Activated effector memory CD4-positive, alpha-beta T cell treated with Interleukin-2 at 50 U/mL for 16 hours (primary cell): Measurements from ENCODE around the gene EXTL1.
"Not testable (repeated sequence)": the region's sequence is repeated elsewhere in the genome, so short reads cannot be mapped to it uniquely, and the experiment has no call there.

Source experiments
- DNase-seq: peaks from one replicate; pipeline ENCODE4 v3.0.0-alpha.2; 2020

Gene EXTL1, protein sequence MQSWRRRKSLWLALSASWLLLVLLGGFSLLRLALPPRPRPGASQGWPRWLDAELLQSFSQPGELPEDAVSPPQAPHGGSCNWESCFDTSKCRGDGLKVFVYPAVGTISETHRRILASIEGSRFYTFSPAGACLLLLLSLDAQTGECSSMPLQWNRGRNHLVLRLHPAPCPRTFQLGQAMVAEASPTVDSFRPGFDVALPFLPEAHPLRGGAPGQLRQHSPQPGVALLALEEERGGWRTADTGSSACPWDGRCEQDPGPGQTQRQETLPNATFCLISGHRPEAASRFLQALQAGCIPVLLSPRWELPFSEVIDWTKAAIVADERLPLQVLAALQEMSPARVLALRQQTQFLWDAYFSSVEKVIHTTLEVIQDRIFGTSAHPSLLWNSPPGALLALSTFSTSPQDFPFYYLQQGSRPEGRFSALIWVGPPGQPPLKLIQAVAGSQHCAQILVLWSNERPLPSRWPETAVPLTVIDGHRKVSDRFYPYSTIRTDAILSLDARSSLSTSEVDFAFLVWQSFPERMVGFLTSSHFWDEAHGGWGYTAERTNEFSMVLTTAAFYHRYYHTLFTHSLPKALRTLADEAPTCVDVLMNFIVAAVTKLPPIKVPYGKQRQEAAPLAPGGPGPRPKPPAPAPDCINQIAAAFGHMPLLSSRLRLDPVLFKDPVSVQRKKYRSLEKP

DNA sequence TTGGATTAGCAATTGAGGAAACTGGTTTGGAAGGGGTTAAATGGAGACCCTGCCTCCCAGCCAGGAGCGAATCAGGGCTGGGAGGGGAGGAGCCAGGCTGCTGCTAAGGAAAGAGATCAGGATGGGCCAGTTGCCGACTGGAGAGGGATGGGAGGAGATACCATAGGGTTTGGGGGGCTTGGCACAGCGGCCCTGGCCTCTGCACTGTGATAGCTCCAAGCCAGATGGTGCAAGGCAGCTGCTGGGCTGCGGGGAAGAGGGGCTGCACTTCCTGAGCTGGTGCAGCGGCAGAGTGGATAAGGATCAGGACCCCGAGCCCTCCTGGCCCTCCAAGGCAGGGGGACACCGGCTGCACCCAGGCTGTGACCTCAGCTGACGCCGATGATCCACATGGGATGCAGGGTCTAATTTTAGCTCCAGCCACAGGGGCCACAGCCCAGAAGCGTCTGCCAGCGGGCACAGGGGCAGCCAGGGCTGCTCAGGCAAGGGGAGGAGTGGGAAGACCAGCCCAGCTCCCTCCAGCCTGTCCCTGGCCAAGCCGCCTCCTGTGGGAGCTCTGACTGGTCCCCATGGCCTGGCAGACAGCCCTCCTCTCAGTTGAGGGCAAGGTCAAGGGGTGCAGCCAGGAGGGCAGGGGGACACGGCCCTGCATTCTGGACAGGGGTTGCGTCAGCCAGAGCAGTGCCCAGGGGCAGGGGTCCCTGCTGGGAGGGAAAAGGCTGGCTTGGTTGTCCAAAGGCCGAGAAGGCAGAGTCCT is at the start of gene EXTL1:
Gene EXTL1, plus strand, starts transcription at position 129 of the 757 bp plus-strand sequence. CDS start 872 bp downstream, outside the sequence.
- no peak for DNase-seq

DNA sequence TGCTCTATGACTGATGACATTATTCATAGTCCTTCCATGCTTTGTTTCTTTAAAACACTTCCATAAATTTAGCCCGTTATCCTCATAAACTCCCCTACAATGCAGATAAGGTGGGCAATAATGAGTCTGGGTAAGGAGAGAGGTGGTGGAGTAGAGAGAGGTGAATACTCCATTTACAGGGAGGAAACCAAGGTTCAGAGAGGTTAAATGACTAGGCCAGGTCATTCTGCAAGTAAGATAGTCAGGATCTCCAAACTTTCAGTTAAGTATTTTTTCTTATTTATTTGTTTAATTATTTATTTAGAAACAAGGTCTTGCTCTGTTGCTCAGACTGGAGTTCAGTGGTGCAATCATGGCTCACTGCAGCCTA is 49.8 kb upstream of the EXTL1 start:
- no peak for DNase-seq

DNA sequence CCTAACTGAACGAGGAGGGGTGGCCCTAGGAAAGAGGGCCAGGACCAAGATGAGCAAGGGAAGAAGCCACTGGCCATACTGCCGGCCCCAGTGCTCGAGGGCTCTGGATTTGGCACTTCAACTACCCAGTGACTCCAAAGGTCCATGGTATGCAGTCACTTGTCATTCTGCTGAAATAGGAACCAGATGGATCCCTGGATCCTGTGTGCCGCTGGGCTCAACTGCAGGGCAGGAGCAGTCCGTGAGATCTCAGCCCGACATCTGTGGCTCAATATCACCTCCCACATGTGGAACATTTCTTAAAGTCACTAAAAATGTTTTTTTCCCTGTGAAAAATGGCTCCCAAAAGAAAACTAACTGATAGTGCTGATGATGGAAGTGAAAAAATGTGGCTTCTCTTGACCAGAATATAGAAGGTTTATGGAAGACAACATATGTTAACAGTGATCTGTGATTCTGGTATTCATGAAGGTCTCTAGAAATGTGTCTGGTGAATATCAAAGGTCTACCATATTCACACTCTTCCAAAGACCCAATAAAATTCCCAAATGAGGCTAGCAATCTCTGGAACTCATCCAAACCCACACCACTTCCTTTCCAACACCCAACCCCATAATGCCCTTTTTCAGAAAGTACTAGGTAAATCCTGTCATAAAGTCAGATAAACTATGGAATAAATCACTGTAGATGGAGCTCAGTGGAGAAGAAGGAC is 47.8 kb upstream of the EXTL1 start:
- DNase-seq = no peak

DNA sequence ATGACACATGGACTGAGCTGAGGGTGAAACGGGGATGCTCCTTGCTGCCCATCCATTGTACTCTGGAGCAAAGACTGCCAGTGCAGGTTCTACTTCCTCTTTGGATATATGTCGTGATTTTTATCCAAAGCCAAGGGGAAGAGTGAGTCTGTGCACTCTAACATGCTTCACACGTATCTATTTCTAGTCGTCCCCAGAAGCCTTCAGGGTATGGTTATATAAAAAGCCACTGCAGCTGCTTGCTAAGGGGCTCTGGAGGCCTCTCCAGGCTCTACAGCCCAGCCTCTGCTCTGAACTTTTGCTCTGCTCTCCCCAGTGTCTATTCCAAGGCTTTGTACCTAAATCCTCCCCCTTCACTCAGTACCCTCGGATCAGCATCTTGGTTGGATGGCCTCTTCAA is 43.8 kb upstream of the EXTL1 start:
- DNase-seq = no peak

DNA sequence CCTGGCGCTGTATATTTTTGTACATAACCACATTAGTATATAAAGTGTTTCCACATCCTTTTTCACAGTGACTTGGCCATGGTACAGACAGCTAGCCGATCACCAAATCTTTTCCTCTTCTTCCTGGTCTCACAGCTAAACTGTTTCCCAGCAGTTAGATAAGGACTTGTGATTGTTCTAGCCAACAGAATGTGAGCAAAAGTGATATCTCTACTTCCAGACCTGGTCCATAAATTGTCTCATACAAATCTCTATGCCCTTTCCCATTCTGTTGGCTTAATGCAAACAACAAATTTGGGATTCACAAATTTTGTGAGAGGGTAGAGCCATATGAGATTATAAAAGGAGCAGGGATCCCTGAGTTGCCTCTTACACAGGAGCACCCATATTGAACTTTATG is 43.2 kb upstream of the EXTL1 start:
- DNase-seq = no peak

DNA sequence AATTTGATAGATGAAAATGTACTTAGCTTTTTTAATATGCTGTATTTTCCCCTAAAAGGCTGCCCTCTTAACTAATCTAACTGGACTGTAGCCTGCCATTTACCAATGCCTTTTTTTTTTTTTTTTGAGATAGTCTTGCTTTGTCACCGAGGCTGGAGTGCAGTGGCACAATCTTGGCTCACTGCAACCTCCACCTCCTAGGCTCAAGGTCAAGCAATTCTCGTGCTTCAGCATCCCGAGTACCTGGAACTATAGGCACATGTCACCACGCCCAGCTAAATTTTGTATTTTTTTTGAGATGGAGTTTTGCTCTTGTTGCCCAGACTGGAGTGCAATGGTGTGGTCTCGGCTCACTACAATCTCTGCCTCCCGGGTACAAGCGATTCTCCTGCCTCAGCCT is 42.4 kb upstream of the EXTL1 start:
- no peak for DNase-seq

DNA sequence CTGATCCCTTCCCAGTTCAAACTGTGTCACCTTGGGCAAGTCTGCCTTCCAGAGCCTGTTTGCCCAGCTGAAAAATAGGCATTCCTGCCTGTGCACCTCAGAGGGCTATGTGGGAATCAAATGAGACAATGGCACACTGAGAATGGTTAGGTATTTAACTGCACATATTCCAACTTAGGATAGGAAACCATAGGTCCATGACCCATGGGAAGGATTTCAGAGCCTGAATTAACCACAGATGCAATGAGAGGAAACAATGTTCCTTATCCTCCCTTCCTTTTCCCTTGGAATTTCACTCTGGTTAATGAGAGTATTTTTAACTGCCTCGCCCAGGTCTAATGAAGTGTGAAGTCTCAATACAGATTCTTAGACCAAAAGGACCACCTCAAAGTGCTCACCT is 36.4 kb upstream of the EXTL1 start:
- no peak for DNase-seq

DNA sequence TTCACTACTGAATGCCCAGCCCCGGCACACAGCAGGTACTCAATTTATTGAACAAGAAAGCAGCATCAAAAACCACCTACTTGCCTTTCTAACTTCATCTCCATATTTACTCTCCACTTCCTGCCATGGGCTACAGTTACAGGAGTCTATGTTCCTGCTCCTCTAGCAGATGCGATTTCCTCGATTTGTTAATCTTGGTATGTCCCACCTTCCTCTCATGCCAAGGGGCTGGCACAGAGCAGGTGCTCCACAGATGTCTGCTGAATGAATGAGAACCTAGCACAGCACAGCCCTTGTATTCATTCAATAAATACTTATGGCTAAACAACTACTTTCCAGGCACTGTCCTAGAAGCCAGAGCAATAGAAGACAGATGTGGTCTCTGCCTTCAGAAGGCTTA is 35.9 kb upstream of the EXTL1 start:
- DNase-seq = no peak

DNA sequence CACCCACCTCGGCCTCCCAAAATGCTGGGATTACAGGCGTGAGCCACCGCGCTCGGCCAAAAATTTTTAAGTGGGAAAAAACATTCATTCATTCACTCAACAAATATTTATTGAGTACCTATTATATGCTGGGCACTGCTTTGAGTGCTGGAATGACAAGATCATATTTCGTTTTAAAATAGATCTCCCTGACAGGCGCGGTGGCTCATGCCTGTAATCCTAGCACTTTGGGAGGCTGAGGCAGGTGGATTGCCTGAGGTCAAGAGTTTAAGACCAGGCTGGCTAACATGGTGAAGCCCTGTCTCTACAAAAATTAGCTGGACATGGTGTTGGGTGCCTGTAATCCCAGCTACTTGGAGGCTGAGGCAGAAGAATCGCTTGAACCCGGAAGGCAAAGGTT is 34.8 kb upstream of the EXTL1 start:
- not testable (repeated sequence) for DNase-seq

DNA sequence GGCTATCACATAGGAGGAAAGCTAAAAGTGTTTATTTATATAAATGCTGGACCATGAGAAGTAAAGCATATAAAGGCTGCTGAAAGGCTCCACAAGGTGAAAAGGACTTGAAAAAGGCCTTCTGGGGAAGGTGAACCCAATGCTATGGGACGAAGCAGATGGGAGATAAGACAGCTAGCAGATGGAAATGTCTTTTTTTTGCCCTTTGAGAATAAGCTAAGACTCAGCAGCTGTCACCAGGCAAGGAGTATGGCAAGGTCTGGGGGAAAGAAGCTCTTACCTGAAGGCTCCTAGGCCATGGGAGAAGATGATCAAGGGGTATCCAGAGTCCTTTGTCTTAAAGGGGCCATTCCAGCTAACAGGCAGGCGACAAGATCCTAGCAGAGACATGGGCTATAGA is 33.6 kb upstream of the EXTL1 start:
- no peak for DNase-seq

DNA sequence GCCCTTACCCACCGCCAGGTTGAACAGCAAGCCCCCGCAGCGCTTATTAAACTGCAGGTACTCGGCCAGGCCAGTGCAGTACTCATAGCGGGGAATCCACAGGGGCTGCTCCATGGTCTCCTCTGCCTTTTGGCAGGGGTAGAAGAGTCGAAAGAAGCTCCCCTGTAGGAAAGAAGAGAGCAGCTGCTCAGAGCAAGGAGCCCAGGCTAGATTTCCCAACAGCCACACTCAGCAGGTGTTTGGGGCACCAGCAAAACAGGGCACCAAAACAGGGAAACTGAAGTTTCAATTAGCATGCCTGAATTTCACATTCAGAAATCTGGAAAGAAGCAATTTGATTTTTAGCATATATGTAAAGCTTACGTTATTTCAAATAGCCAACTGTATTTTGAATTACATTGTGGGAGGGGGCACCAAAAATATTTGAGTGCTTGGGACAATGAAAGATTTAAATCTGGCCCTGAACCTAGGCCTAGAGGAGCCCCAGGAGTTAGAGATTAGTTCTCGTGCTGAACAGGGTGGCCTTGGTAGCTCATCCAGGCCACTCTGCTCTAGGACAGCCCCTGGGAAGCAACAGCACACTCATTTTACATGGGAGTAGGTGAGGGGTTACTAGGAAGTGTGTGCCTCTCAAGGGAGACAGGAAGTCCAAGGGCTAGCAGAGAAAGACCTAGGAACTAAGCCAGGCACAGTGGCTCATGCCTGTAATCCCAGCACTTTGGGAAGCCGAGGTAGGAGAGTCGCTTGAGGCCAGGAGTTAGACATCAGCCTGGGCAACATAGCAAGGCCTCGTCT is 31.9 kb upstream of the EXTL1 start:
- no peak for DNase-seq

DNA sequence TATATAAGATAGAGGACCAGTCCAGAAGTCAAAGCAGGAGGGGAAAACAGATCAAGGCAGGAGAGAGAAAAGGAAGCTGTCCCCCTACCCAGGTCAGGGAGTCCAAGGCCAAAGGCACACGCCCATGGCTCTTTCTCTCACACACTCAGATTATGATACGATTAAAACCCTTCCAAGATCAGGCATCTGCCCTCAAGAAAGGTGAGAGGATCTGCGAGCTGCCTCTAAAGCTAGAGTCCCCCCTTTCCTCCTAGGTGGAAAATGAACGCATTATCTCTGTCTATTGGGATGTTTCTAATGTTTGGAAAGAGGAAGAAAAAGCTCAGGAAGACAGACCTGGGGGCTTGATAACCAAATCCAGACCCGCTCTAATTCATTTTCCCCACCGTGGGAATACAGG is 31.3 kb upstream of the EXTL1 start:
- DNase-seq = no peak

DNA sequence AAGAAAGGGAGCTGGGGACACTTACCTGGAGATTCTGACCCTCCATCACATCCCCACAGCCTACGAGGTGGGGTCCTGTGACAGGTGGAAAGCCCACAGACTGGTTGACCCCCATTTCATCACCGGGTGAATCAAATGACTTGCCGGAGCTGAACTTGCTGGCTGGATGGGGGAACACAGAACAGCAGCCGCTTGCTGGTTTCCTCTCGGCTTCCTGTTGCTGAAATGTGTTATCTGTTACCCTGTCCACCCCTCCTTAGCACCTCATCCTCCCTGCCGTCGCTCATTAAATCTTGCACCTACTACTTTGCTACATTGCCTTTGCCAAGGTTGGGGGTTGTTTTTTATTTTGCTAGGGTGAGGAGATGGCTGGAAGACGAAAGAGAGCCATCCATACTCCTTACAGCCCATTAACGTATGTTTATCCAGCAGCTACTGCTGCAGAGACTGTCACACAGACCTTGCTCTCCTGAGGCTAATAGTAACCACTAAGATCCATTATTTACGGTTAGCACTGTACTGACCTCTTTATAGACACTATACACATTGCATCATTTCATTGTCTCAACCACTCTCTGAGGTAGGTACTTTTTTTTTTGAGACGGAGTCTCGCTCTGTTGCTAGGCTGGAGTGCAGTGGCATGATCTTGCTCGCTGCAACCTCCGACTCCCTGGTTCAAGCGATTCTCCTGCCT is 30.7 kb upstream of the EXTL1 start:
- peak; percentile 35 for DNase-seq

DNA sequence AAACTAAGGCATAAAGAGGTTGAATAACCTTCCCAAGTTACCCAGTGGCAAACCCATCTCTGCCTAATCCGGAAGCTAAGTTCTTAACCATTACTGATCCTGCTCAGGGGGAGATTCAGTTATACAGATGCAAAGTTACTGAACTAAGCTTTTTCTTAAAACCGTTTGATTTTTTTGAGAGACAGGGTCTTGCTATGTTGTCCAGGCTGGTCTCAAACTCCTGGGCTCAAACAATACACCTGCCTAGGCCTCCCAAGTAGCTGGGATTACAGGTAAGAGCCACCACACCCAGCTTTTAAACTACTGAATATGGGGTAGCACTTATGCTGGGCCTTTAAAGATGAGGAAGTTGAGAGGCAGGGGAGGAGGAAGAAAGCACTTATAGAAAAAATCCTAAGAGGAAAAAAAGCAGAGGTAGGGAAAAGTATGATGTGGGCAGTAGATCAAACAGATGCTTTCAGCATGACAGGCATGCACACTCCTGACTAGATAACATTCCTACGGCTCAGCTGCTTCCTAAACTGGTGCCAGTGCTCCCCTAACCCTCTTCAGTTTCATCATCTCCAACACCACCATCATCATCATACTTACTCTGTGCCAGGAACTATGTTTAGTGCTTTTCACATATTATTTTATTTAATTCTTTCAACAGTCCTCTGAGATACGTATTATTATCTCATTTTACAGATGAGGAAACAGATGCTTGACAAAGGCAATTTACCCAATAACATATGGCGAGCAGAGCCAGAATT is 29.5 kb upstream of the EXTL1 start:
- DNase-seq = no peak

DNA sequence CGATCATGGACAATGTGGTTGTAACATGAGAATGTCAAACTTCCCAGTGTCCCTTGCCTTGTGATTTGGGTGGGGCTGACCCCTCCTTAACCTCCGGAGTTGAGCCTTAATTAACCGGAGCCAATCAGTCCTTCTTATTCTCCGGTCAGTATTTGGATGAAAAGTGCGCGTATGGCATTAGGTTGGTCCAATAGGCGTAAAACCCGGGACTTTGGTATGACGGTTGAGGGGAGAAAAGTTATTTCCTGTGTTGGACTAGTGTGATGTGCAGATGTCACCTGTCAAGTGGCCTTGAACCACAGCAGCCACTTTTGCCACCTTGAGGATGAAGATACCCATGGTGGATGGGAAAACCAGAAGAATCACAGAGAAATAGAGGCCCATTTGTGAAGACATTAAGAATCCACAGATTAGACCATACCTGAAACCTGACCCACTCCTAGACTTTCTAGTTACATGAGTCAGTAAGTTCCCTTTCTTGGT is 28.8 kb upstream of the EXTL1 start:
- DNase-seq = no peak

DNA sequence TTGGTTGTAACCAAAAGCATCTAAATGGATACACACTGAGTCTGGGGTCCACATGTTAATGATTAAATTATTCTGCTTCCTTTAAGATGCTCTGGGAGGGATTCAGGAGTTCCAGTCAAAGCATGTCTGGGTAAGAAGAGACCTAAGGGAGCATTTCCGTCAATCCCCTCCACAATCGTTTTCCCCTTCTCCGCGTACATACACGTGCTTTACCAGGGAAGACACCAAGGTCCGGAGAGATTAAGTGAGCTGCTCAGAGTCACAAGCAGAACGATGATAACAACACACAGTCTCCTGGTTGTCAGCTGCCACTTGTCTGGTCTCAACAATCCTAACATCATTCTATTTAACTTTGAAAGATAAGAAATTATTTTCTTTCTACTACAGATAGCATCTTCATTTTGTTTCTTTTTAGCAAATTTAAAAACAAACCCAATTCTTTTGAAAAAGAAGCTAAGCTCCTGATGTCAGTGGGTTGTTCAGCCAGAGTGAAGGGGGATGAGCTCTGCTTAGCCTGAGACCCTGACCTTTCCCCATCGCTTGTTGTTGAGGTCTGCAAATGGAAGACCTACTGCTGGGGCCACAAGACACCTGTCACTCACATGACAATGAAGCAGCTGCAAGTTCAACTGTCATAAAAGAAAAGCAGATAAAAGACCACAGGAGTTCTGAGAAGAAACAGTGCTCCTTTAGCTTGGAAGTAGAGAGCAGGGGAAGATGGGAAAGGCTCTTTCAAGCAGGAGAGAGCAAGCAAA is 28.2 kb upstream of the EXTL1 start:
- DNase-seq = no peak

DNA sequence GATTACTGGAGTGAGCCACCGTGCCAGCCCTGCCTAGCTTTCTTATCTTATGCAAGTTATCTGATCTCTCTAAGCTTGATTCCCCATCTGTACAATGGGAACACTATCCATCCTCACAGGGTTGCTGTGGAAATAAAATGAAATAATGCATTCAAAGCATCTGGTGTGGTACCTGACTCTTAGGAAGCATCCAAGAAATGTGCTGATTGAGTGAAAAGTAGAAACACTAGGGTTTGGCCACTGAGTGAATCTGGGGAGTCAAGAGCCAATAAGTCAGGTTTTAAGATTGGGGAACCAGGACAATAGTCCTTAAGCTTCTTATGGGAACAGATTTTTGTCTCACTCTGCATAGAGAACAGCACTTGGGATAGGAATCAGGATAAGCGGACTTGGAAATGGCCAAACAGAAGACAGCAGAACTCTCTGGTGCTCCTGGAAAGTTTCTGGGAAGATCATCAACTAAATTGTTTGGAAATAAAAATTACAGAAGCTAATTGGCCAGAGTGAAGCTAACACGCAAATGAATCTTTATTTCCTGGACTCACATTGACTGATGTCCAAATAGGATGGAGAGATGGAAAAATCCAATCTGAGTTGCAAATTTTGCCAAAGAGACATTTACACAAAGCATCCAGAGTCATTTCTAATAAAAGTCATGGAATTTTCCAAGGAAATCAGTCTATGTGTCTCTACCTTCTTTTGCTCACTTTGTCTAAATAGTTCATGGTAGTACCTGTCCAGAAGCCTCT is 27.0 kb upstream of the EXTL1 start:
- no peak for DNase-seq

DNA sequence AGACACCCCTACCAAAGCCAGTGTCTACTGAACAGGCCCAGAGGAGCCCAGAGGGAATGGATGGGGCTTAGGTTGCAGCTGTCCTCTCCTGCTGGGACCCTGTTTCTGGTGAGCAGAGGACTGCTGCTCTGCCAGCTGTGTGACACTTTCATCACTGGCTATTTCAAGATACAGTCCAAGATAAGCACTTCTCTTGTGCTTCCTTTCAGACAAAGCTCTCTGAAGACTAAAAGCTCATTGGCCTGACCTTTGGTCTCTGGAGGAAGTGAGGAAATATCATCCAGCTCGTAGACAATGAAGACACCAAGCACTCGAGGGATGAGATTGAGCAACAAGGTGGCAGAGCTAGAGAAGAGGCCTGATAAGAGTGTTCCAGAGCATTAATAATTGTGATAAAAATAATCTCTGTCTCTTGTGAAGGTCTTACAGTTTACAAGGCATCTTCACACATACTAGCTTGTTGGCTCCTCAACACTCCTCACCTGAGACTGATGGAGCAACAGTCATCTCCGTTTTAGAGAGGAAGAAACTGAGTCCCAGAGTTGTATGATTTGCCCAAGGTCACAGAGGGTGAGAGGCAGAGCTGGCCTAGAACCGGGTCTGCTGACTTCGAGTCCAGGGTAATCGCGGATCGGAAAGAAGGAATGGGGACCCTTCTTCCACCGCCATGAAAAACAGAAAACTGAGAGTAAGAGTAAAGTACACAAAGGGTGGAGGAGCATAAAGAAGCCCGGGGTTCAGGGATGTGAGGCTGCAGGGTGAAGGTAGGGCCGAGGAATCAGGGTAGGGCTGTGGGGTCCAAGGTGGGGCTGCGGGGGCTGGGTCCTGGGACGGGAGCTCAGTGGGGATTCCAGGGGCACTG is 24.4 kb upstream of the EXTL1 start:
- no peak for DNase-seq
